ENCODE measurements around the gene TUBB1.

Gene TUBB1

DNA sequence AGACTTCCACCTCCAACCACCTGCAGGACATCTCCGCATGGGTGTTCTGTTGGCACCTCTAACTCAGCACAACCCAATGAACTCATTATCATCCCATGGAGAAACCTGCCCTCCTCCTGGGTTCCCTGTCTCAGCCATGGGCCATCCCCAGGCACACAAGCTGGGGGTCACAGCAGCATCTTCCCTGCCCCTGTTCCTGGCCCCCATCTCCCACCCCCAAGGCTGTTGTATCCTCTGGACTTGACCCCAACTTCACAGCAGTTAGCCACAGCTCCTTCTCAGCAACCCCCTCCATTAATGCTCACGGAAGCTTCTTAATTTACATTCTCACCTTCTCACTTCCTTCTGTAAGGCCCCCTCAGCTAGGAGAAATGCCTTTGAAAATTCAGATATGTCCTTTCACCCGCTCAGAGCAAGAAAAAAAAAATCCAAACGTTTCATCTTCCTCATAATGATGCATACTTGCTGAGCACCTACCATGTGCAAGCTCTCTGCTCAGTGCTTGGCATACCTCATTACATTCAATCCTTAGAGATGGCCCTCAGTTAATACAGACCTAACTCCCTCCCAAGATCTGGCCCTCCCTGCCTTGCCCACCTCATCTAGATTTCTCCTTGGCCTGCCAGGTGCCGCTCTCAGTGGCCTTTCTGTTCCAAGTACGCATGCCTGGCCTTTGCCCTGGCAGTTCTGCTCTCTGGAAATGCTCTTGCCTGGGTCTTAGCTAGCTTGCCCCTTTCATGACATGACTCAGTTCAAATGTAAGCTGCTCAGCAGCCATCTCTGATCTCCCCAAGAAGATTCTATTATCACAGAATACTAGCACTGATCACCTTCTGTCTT lies 40.7 kb upstream of the TUBB1 start:
- H4K20me1 ChIP-seq (ENCODE audit: insufficient read depth, low read length), result peaks cover 10% of the 10 kb centered on the region
- peak overlapping the region; percentile 71 for H2AFZ ChIP-seq (ENCODE audit: low read depth, low read length)
- H3K9ac ChIP-seq (ENCODE audit: low read length), result peak overlapping the region; percentile 53
- peak overlapping the region; percentile 42 for H3K4me3 ChIP-seq (ENCODE audit: low read length)
- H3K4me2 ChIP-seq (ENCODE audit: low read length), result peak overlapping the region; percentile 66
- peaks cover 19% of the 10 kb centered on the region for H3K36me3 ChIP-seq (replicated peaks; ENCODE audit: low read depth, low read length)
- TF ChIP-seq, protein P1, sequence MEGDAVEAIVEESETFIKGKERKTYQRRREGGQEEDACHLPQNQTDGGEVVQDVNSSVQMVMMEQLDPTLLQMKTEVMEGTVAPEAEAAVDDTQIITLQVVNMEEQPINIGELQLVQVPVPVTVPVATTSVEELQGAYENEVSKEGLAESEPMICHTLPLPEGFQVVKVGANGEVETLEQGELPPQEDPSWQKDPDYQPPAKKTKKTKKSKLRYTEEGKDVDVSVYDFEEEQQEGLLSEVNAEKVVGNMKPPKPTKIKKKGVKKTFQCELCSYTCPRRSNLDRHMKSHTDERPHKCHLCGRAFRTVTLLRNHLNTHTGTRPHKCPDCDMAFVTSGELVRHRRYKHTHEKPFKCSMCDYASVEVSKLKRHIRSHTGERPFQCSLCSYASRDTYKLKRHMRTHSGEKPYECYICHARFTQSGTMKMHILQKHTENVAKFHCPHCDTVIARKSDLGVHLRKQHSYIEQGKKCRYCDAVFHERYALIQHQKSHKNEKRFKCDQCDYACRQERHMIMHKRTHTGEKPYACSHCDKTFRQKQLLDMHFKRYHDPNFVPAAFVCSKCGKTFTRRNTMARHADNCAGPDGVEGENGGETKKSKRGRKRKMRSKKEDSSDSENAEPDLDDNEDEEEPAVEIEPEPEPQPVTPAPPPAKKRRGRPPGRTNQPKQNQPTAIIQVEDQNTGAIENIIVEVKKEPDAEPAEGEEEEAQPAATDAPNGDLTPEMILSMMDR (IDR thresholded peaks at IDR 0.05; ENCODE audit: low read depth, low read length), result no peak
- TF ChIP-seq EZH2phosphoT487 (IDR thresholded peaks at IDR 0.05; ENCODE audit: low read depth), result no peak
- peaks cover 54% of the 10 kb centered on the region for H3K4me1 ChIP-seq (ENCODE audit: low read length)
- H3K27me3 ChIP-seq (ENCODE audit: low read depth, low read length), result no peaks in the 10 kb centered on the region
- H3K9me3 ChIP-seq (ENCODE audit: insufficient read depth, low read length), result peaks cover 14% of the 10 kb centered on the region
- H3K27ac ChIP-seq (ENCODE audit: low read length), result peak overlapping the region; percentile 75
- H3K79me2 ChIP-seq (ENCODE audit: low read length), result peaks cover 25% of the 10 kb centered on the region

GRCh38 chr20:58980711-58981627 lies 38.3 kb upstream of the TUBB1 start, which contains the start of gene NELFCD:
Gene NELFCD (plus strand): TSS chr20:58981256. CDS start chr20:58981310, 54 bp downstream.
- TF ChIP-seq EZH2phosphoT487 (IDR thresholded peaks at IDR 0.05; ENCODE audit: low read depth), result no peak
- TF ChIP-seq, protein P1 (IDR thresholded peaks at IDR 0.05; ENCODE audit: low read depth, low read length), result no peak
- peaks cover 22% of the 10 kb centered on the region for H3K36me3 ChIP-seq (replicated peaks; ENCODE audit: low read depth, low read length)
- peaks cover 6% of the 10 kb centered on the region for H3K9me3 ChIP-seq (ENCODE audit: insufficient read depth, low read length)
- peak within 1 kb of the TSS; percentile 72 for H3K4me2 ChIP-seq (ENCODE audit: low read length)
- H3K9ac ChIP-seq (ENCODE audit: low read length), result peak within 1 kb of the TSS; percentile 87
- H3K27me3 ChIP-seq (ENCODE audit: low read depth, low read length), result no peaks in the 10 kb centered on the region
- H4K20me1 ChIP-seq (ENCODE audit: insufficient read depth, low read length), result peaks cover 34% of the 10 kb centered on the region
- H3K4me3 ChIP-seq (ENCODE audit: low read length), result peak within 1 kb of the TSS; percentile 82
- peaks cover 49% of the 10 kb centered on the region for H3K79me2 ChIP-seq (ENCODE audit: low read length)
- peaks cover 56% of the 10 kb centered on the region for H3K4me1 ChIP-seq (ENCODE audit: low read length)
- peak within 1 kb of the TSS; percentile 10; the same call in 1 of the 2 replicates for H2AFZ ChIP-seq (ENCODE audit: low read depth, low read length)
- H3K27ac ChIP-seq (ENCODE audit: low read length), result peak within 1 kb of the TSS; percentile 55

DNA sequence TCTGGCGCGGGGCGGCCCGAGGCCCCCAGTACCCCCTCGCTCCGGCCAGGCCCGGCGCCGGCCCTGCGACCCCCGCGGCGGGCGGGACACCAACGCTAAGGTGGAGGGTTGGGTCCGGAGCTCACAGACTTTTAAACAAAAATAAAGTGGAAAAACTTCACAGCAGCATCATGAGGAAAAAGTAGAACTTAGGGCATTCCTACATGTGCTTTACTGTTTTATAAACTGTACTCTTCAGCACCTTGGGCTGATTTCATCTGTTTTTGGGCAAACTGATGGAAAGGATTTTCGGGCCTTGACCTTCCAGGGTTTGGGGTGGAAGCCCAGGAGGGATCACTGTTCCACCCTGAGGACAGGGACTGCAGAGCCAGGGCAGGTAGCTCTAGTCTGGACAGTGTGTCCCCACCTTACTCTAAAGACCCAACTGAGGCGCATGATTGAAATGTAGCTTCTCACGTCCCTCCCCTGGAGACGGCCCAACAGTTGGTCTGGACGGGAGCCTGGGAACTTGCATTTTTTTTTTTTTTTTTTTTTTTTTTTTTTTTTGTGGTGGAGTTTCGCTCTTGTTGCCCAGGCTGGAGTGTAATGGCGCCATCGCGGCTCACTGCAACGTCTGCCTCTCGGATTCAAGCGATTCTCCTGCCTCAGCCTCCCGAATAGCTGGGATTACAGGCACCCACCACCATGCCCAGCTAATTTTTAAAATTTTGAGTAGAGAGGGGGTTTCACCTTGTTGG lies 37.4 kb upstream of the TUBB1 start:
- peaks cover 20% of the 10 kb centered on the region for H3K36me3 ChIP-seq (replicated peaks; ENCODE audit: low read depth, low read length)
- peak overlapping the region; percentile 87 for H3K9ac ChIP-seq (ENCODE audit: low read length)
- H3K27ac ChIP-seq (ENCODE audit: low read length), result peak overlapping the region; percentile 55
- H3K4me3 ChIP-seq (ENCODE audit: low read length), result peak overlapping the region; percentile 82
- H3K4me2 ChIP-seq (ENCODE audit: low read length), result peak overlapping the region; percentile 72
- no peaks in the 10 kb centered on the region for H3K27me3 ChIP-seq (ENCODE audit: low read depth, low read length)
- no peaks in the 10 kb centered on the region for H3K9me3 ChIP-seq (ENCODE audit: insufficient read depth, low read length)
- H3K79me2 ChIP-seq (ENCODE audit: low read length), result peaks cover 57% of the 10 kb centered on the region
- peaks cover 41% of the 10 kb centered on the region for H4K20me1 ChIP-seq (ENCODE audit: insufficient read depth, low read length)
- H2AFZ ChIP-seq (ENCODE audit: low read depth, low read length), result no peak overlapping the region
- peaks cover 48% of the 10 kb centered on the region for H3K4me1 ChIP-seq (ENCODE audit: low read length)
- TF ChIP-seq, protein P1 (IDR thresholded peaks at IDR 0.05; ENCODE audit: low read depth, low read length), result no peak
- TF ChIP-seq EZH2phosphoT487 (IDR thresholded peaks at IDR 0.05; ENCODE audit: low read depth), result no peak
